Ishikawa (cell line): ENCODE data around the gene CLK3.

Experiments used
- CEBPB ChIP-seq: IDR thresholded peaks from 2 replicates; pipeline ENCODE4 v1.6.1; 2012
- CREB1 ChIP-seq: IDR thresholded peaks from 2 replicates; pipeline ENCODE4 v1.6.1; 2012; ENCODE audit warnings: low read depth
- EGR1 ChIP-seq: IDR thresholded peaks from 2 replicates; pipeline ENCODE4 v1.6.1; 2012
- EP300 ChIP-seq: IDR thresholded peaks from 2 replicates; pipeline ENCODE4 v1.6.1; 2012; ENCODE audit warnings: borderline replicate concordance
- FOXM1 ChIP-seq: IDR thresholded peaks from 2 replicates; pipeline ENCODE4 v1.6.1; 2012; ENCODE audit warnings: low read depth, borderline replicate concordance
- MAX ChIP-seq: IDR thresholded peaks from 2 replicates; pipeline ENCODE4 v1.6.1; 2012
- NFIC ChIP-seq: IDR thresholded peaks from 2 replicates; pipeline ENCODE4 v1.6.1; 2012
- RAD21 ChIP-seq: IDR thresholded peaks from 2 replicates; pipeline ENCODE4 v1.6.1; 2012; ENCODE audit warnings: low read depth
- REST ChIP-seq: IDR thresholded peaks from 2 replicates; pipeline ENCODE4 v1.6.1; 2012; ENCODE audit warnings: low read depth, mild to moderate bottlenecking
- TAF1 ChIP-seq: IDR thresholded peaks from 2 replicates; pipeline ENCODE4 v1.6.1; 2012; ENCODE audit warnings: low read depth, mild to moderate bottlenecking
- TEAD4 ChIP-seq: IDR thresholded peaks from 2 replicates; pipeline ENCODE4 v1.6.1; 2012
- USF1 ChIP-seq: IDR thresholded peaks from 2 replicates; pipeline ENCODE4 v1.6.1; 2012
- YY1 ChIP-seq: IDR thresholded peaks from 2 replicates; pipeline ENCODE4 v1.6.1; 2012; ENCODE audit warnings: low read depth
- ZBTB7A ChIP-seq: IDR thresholded peaks from 2 replicates; pipeline ENCODE4 v1.6.1; 2012; ENCODE audit warnings: low read depth

- TF ChIP-seq TAF1 (no peak), MAX (no peak), EGR1 (no peak), CREB1 (no peak), RAD21 (no peak), YY1 (no peak), USF1 (no peak), NFIC (no peak), EP300 (no peak), REST (no peak), CEBPB (no peak), ZBTB7A (no peak), FOXM1 (no peak), TEAD4 (no peak)
These were observed 34.9 kb upstream of the CLK3 start for GRCh38 chr15:74580538-74581350.
